K562 (cell line): Measurements from ENCODE around the gene KANK4. TPM values are rescaled to one million over a fixed set of nuclear protein-coding genes. Genes with fewer than 3 reads are reported as not detected.

Source experiments
- ATAC-seq: fragments of 200-7000 bp; cut with Tn5 transposase; 3 replicates; pipeline ENCODE4 v1.9.1; 2020; ENCODE audit warnings: moderate library complexity
- BruUV-seq: library from RNA; stranded (reverse); fragments of 400-500 nt; replicated peaks from 2 replicates; lab custom pipeline; 2021; lab: Mats Ljungman, UMichigan
- CTCF ChIA-PET: fragments of 300-600 bp; formaldehyde crosslinking; extraction: SDS; loops from one replicate; lab custom pipeline; 2021; ENCODE audit warnings: low intra/inter-chr PET ratio; lab: Yijun Ruan, JAX
- POLR2A ChIA-PET: fragments of 300-600, 350-650 bp; sonication (Branson Sonifier 250); formaldehyde crosslinking; extraction: SDS; loops from one replicate; lab custom pipeline; 2021; ENCODE audit warnings: antibody characterized with exemption, inconsistent platforms; lab: Yijun Ruan, JAX
- DNase-seq, 4 experiments: peaks; one replicate each; pipeline versions ENCODE4 v3.0.0 to v3.0.0-alpha.2; 2011 to 2018; ENCODE audit warnings: low spot score in 3 of 4, mixed read lengths in 3 of 4; ENCODE audit errors: extremely low read depth in 1 of 4
- FAIRE-seq: peaks from 2 replicates; lab custom pipeline; 2011; peaks lifted over from hg19 to GRCh38; lab: Jason Lieb, UNC
- H2AFZ ChIP-seq: 2 replicates; pipeline ENCODE4 v1.6.0; 2011; ENCODE audit warnings: low read depth, low read length, control low read depth, inconsistent platforms
- H3K27ac ChIP-seq: fragments of 200-600 bp; 3 replicates; pipeline ENCODE4 v1.8.0; 2011; ENCODE audit warnings: low read depth, mild to moderate bottlenecking, control low read depth, inconsistent platforms, low read length, moderate library complexity, mixed read lengths; ENCODE audit errors: extremely low read depth
- H3K27me3 ChIP-seq, 2 experiments: fragments of 300-600 bp in 1 of 2; 2 replicates in 1 of 2; 3 replicates in 1 of 2; pipeline versions ENCODE4 v1.6.0 to v1.8.0; 2011; ENCODE audit warnings: inconsistent platforms in 2 of 2, low read length in 2 of 2, mild to moderate bottlenecking in 1 of 2, mixed read lengths in 1 of 2, moderate library complexity in 1 of 2; ENCODE audit not compliant: control insufficient read depth in 2 of 2, insufficient read depth in 2 of 2
- H3K36me3 ChIP-seq: fragments of 300-600 bp; 3 replicates; pipeline ENCODE4 v1.8.0; 2011; ENCODE audit warnings: mild to moderate bottlenecking, low read length, inconsistent platforms; ENCODE audit not compliant: control insufficient read depth, insufficient read depth
- H3K4me1 ChIP-seq, 2 experiments: fragments of 200-600 bp in 1 of 2; replicated peaks in 1 of 2; 2 replicates in 1 of 2; 3 replicates in 1 of 2; pipeline versions ENCODE4 v1.5.1 to v1.8.0; 2011; ENCODE audit warnings: inconsistent platforms in 2 of 2, low read length in 2 of 2, mild to moderate bottlenecking in 1 of 2, mixed read lengths in 1 of 2, moderate library complexity in 1 of 2; ENCODE audit not compliant: control insufficient read depth in 2 of 2, insufficient read depth in 2 of 2
- H3K4me2 ChIP-seq: 2 replicates; pipeline ENCODE4 v1.6.1; 2011; ENCODE audit warnings: low read length, control low read depth, inconsistent platforms, mixed read lengths; ENCODE audit not compliant: insufficient read depth
- H3K4me3 ChIP-seq: fragments of 200-600 bp; sonication (generic), shearing (Covaris generic); 2 replicates; pipeline ENCODE4 v1.5.1; 2016; ENCODE audit warnings: control low read depth, inconsistent platforms
- H3K79me2 ChIP-seq: fragments of 200-600 bp; 3 replicates; pipeline ENCODE4 v1.8.0; 2011; ENCODE audit warnings: low read length, inconsistent platforms; ENCODE audit not compliant: control insufficient read depth, insufficient read depth
- H3K9ac ChIP-seq, 2 experiments: 2 replicates each; pipeline versions ENCODE4 v1.6.0 to v1.6.1; 2011; ENCODE audit warnings: low read depth in 2 of 2, low read length in 2 of 2, control low read depth in 1 of 2, inconsistent platforms in 1 of 2, mild to moderate bottlenecking in 1 of 2, mixed read lengths in 1 of 2; ENCODE audit not compliant: insufficient read depth in 1 of 2
- H3K9me1 ChIP-seq: one replicate; pipeline ENCODE4 v1.6.0; 2011; ENCODE audit warnings: inconsistent platforms, mild to moderate bottlenecking, low read length, moderate library complexity; ENCODE audit not compliant: control insufficient read depth, insufficient read depth
- H3K9me3 ChIP-seq: replicated peaks from 2 replicates; pipeline ENCODE4 v1.5.1; 2011; ENCODE audit warnings: low read depth, low read length, inconsistent platforms; ENCODE audit not compliant: control insufficient read depth, insufficient read depth
- H4K20me1 ChIP-seq: replicated peaks from 2 replicates; pipeline ENCODE4 v1.6.1; 2011; ENCODE audit warnings: low read length, inconsistent platforms, mixed read lengths; ENCODE audit not compliant: control insufficient read depth, insufficient read depth
- FOXP1 ChIP-seq: sonication (generic); formaldehyde crosslinking; IDR thresholded peaks from 2 replicates; pipeline ENCODE4 v1.8.0; 2022; ENCODE audit warnings: mild to moderate bottlenecking, missing genetic modification reagents
- MYNN ChIP-seq, 2 experiments: sonication (generic); formaldehyde crosslinking in 1 of 2; IDR thresholded peaks; 2 replicates each; pipeline versions ENCODE4 v1.5.0 to v1.6.1; 2016 to 2020; ENCODE audit warnings: antibody characterized with exemption in 1 of 2, missing genetic modification reagents in 1 of 2
- ZBTB17 ChIP-seq: fragments of 450-650 bp; formaldehyde crosslinking; IDR thresholded peaks from 2 replicates; pipeline ENCODE4 v1.4.0; 2020; ENCODE audit warnings: mild to moderate bottlenecking
- ZBTB2 ChIP-seq: fragments of 450-650 bp; IDR thresholded peaks from 2 replicates; pipeline ENCODE4 v1.6.1; 2016; ENCODE audit warnings: antibody characterized with exemption
- ZNF263 ChIP-seq: sonication (generic); formaldehyde crosslinking; IDR thresholded peaks from 2 replicates; pipeline ENCODE4 v1.8.0; 2022; ENCODE audit warnings: mild to moderate bottlenecking, missing genetic modification reagents, borderline replicate concordance
- ZNF3 ChIP-seq: fragments of 250-450 bp; sonication (Bioruptor Pico); IDR thresholded peaks from 2 replicates; pipeline ENCODE4 v1.5.0; 2021; ENCODE audit warnings: mild to moderate bottlenecking, moderate library complexity
- ZNF785 ChIP-seq: fragments of 250-450 bp; sonication (Bioruptor Pico); IDR thresholded peaks from 2 replicates; pipeline ENCODE4 v1.4.0; 2020; ENCODE audit warnings: mild to moderate bottlenecking
- WGBS: fragments of 100-300 bp; shearing (Covaris generic); methylation state at CpG from one replicate; pipeline ENCODE4 v1.1.6; 2016; ENCODE audit warnings: low coverage, mixed read lengths; ENCODE audit not compliant: insufficient coverage; ENCODE audit errors: missing lambda C conversion rate; 5-methylcytosine and 5-hydroxymethylcytosine counted together
- in situ Hi-C: fragments of 300-500 bp; cut with MboI; formaldehyde crosslinking; loops from 4 replicates; pipeline ENCODE4 v1.15.0; 2018; ENCODE audit warnings: inconsistent platforms, mixed read lengths
- intact Hi-C: fragments of 100-400 bp; cut with micrococcal nuclease; formaldehyde crosslinking; loops from 2 replicates; pipeline ENCODE4 v1.14.2; 2022
- polyA plus RNA-seq, 8 experiments: library from polyadenylated mRNA; depleted of rRNA in 4 of 8; stranded (reverse) in 5 of 8; unstranded in 3 of 8; fragments of >200 nt; fragmentation: Nextera tagmentation in 2 of 8; fragmentation: Illumina TruSeq in 1 of 8; extraction: Ambion mirVana in 2 of 8; extraction: Trizol in 1 of 8; gene quantifications; 2 replicates each; pipeline versions ENCODE4 v1.2.1 to v1.2.3, GENCODE V29; 2011 to 2014; ENCODE audit warnings: inconsistent platforms in 1 of 8, missing spikeins in 1 of 8
- total RNA-seq, 7 experiments: library from RNA; depleted of rRNA in 6 of 7; stranded (reverse); fragments of >200 nt in 6 of 7; fragmentation: Illumina TruSeq in 2 of 7; extraction: Trizol in 2 of 7; gene quantifications; 2 replicates each; pipeline versions ENCODE4 v1.2.1 to v1.2.3, GENCODE V29; 2011 to 2021; ENCODE audit warnings: low replicate concordance in 1 of 7

KANK4 gene
- total and polyA plus RNA-seq, 9 of the 15 experiments (the other 6 are each of a cell fraction or from before 2014, with no cell fraction given): not detected

GRCh38 chr1:62235576-62235975, 83.7 kb downstream of the KANK4 start (continued):
- TF ChIP-seq ZBTB2 (no peak), ZNF785 (CRISPR knock-in tag) (no peak), ZNF3 (CRISPR knock-in tag) (no peak), ZBTB17 (CRISPR knock-in tag) (no peak)

GRCh38 chr1:62234688-62235087, 84.5 kb downstream of the KANK4 start:
- peaks cover 0 to 19% of the 10 kb centered on the region in 2 experiments; a peak in 2 of 5 replicates for H3K27me3 ChIP-seq
- in situ Hi-C loops (no loop called here), intact Hi-C loops (no loop called here)
- no TSS peak for BruUV-seq
- H3K4me1 ChIP-seq: no peaks in the 10 kb centered on the region
- POLR2A ChIA-PET: no interaction called here
- no peak overlapping the region for H3K27ac ChIP-seq
- H4K20me1 ChIP-seq: 0 out of 2 replicates have a peak, but pooled peaks cover 4% of the 10 kb centered on the region
- no peaks in the 10 kb centered on the region for H3K36me3 ChIP-seq
- no peak overlapping the region for H3K4me3 ChIP-seq
- no peaks in the 10 kb centered on the region for H3K9me3 ChIP-seq
- H3K9me1 ChIP-seq: no peaks in the 10 kb centered on the region
- H3K9ac ChIP-seq: no peak overlapping the region
- TF ChIP-seq FOXP1 (CRISPR knock-in tag): no peak
- TF ChIP-seq MYNN (IDR thresholded peaks at IDR 0.05): no peak
- TF ChIP-seq MYNN (CRISPR knock-in tag; IDR thresholded peaks at IDR 0.05): no peak
- no peak for TF ChIP-seq ZNF263 (CRISPR knock-in tag)
- no peak for DNase-seq
- no peak overlapping the region for H2AFZ ChIP-seq
- CTCF ChIA-PET: no interaction called here
- ATAC-seq: no peak
- H3K79me2 ChIP-seq: no peaks in the 10 kb centered on the region
- FAIRE-seq: no peak
- H3K4me2 ChIP-seq: no peak overlapping the region
- 3% methylated on average over 6 of the region's 6 CpGs for WGBS
